Esophagus squamous epithelium (tissue), 4 donors: ENCODE results near the gene ENO4.

Experiments
- POLR2A ChIP-seq, 4 donors: fragments of 450-650 bp; IDR thresholded peaks; one replicate each; pipeline ENCODE4 v1.6.1; 2017; ENCODE audit warnings: antibody characterized with exemption in 4 of 4, mild to moderate bottlenecking in 4 of 4, moderate library complexity in 3 of 4
- TF ChIP-seq, protein P1 (sequence below), 6 experiments: fragments of 450-650 bp in 4 of 6; fragments of 200-600 bp in 2 of 6; sonication (generic) in 2 of 6; IDR thresholded peaks; one replicate each; pipeline ENCODE4 v1.5.1; 2016 to 2019; ENCODE audit warnings: antibody characterized with exemption in 6 of 6, mild to moderate bottlenecking in 4 of 6, moderate library complexity in 4 of 6

GRCh38 chr10:116802474-116802873, 46.8 kb upstream of the ENO4 start:
- TF ChIP-seq, protein P1, sequence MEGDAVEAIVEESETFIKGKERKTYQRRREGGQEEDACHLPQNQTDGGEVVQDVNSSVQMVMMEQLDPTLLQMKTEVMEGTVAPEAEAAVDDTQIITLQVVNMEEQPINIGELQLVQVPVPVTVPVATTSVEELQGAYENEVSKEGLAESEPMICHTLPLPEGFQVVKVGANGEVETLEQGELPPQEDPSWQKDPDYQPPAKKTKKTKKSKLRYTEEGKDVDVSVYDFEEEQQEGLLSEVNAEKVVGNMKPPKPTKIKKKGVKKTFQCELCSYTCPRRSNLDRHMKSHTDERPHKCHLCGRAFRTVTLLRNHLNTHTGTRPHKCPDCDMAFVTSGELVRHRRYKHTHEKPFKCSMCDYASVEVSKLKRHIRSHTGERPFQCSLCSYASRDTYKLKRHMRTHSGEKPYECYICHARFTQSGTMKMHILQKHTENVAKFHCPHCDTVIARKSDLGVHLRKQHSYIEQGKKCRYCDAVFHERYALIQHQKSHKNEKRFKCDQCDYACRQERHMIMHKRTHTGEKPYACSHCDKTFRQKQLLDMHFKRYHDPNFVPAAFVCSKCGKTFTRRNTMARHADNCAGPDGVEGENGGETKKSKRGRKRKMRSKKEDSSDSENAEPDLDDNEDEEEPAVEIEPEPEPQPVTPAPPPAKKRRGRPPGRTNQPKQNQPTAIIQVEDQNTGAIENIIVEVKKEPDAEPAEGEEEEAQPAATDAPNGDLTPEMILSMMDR (IDR thresholded peaks at IDR 0.05): no peak
- no peak for TF ChIP-seq POLR2A (IDR thresholded peaks at IDR 0.05)
